SK-N-SH (cell line): Measurements from ENCODE around the gene TMEM187. TPM values are rescaled to one million over a fixed set of nuclear protein-coding genes. Genes with fewer than 3 reads are reported as not detected.

Experiments used
- CTCF ChIA-PET: fragments of 300-600, 350-600 bp; formaldehyde crosslinking; extraction: SDS; loops from one replicate; lab custom pipeline; 2021; lab: Yijun Ruan, JAX
- POLR2A ChIA-PET: fragments of 350-600 bp; sonication (Branson Sonifier 250); formaldehyde crosslinking; extraction: SDS; loops from one replicate; lab custom pipeline; 2020; ENCODE audit warnings: antibody characterized with exemption, inconsistent platforms; lab: Yijun Ruan, JAX
- DNase-seq: peaks from one replicate; pipeline ENCODE4 v3.0.0; 2012
- H2AFZ ChIP-seq: fragments of 200-600 bp; sonication (generic); 2 replicates; pipeline ENCODE4 v1.8.1; 2016; ENCODE audit warnings: antibody characterized with exemption, mild to moderate bottlenecking, low read depth
- H3F3A ChIP-seq: fragments of 200-600 bp; sonication (generic); replicated peaks from 2 replicates; pipeline ENCODE3; 2016; ENCODE audit warnings: antibody characterized with exemption, mild to moderate bottlenecking; ENCODE audit not compliant: insufficient read depth
- H3K27ac ChIP-seq, 2 experiments: fragments of 200-500 bp in 1 of 2; fragments of 200-600 bp in 1 of 2; sonication (Bioruptor generic) in 1 of 2; sonication (generic), shearing (Covaris generic) in 1 of 2; 2 replicates each; pipeline versions ENCODE4 v1.5.1 to v1.6.1; 2014 to 2016; ENCODE audit warnings: low read depth in 2 of 2, inconsistent platforms in 1 of 2, low read length in 1 of 2, mild to moderate bottlenecking in 1 of 2, mixed read lengths in 1 of 2
- H3K27me3 ChIP-seq: fragments of 200-600 bp; sonication (generic), shearing (Covaris generic); 2 replicates; pipeline ENCODE4 v1.6.1; 2016; ENCODE audit warnings: mixed run types; ENCODE audit not compliant: insufficient read depth
- H3K36me3 ChIP-seq, 2 experiments: fragments of 200-500 bp in 1 of 2; fragments of 200-600 bp in 1 of 2; sonication (Bioruptor generic) in 1 of 2; sonication (generic) in 1 of 2; replicated peaks in 1 of 2; 2 replicates each; pipeline versions ENCODE3 to v1.5.1; 2014 to 2016; ENCODE audit warnings: low read length in 1 of 2, mild to moderate bottlenecking in 1 of 2; ENCODE audit not compliant: insufficient read depth in 2 of 2, control insufficient read depth in 1 of 2
- H3K4me1 ChIP-seq, 2 experiments: fragments of 200-500 bp in 1 of 2; fragments of 200-600 bp in 1 of 2; sonication (Bioruptor generic) in 1 of 2; sonication (generic), shearing (Covaris generic) in 1 of 2; 2 replicates each; pipeline versions ENCODE4 v1.5.1 to v1.6.1; 2014 to 2016; ENCODE audit warnings: low read depth in 1 of 2, low read length in 1 of 2, mixed run types in 1 of 2; ENCODE audit not compliant: insufficient read depth in 2 of 2, control insufficient read depth in 1 of 2
- H3K4me2 ChIP-seq: fragments of 200-600 bp; sonication (generic), shearing (Covaris generic); 2 replicates; pipeline ENCODE4 v1.6.1; 2017; ENCODE audit warnings: mixed run types
- H3K4me3 ChIP-seq, 2 experiments: fragments of 200-500 bp in 1 of 2; fragments of 200-600 bp in 1 of 2; sonication (Bioruptor generic) in 1 of 2; sonication (generic), shearing (Covaris generic) in 1 of 2; 2 replicates each; pipeline versions ENCODE4 v1.5.1 to v1.8.1; 2014 to 2016; ENCODE audit warnings: low read depth in 2 of 2, inconsistent platforms in 1 of 2, low read length in 1 of 2, mild to moderate bottlenecking in 1 of 2, mixed read lengths in 1 of 2, moderate library complexity in 1 of 2
- H3K79me2 ChIP-seq: fragments of 200-600 bp; sonication (generic); 2 replicates; pipeline ENCODE4 v1.8.1; 2017; ENCODE audit warnings: mild to moderate bottlenecking; ENCODE audit not compliant: insufficient read depth
- H3K9ac ChIP-seq: fragments of 200-600 bp; sonication (generic); 2 replicates; pipeline ENCODE4 v1.6.1; 2017; ENCODE audit warnings: mixed run types
- H3K9me2 ChIP-seq: fragments of 200-600 bp; sonication (generic); 2 replicates; pipeline ENCODE4 v1.6.1; 2017; ENCODE audit warnings: mixed run types
- H3K9me3 ChIP-seq: fragments of 200-600 bp; sonication (generic); 2 replicates; pipeline ENCODE4 v1.6.1; 2017; ENCODE audit warnings: mixed run types, mild to moderate bottlenecking, moderate library complexity
- H4K20me1 ChIP-seq: fragments of 200-600 bp; sonication (generic); 2 replicates; pipeline ENCODE4 v1.6.1; 2017; ENCODE audit warnings: mild to moderate bottlenecking, mixed run types; ENCODE audit not compliant: insufficient read depth
- CHD2 ChIP-seq: fragments of 150-350 bp; IDR thresholded peaks from 2 replicates; pipeline ENCODE4 v1.6.1; 2018; ENCODE audit warnings: low read length; ENCODE audit not compliant: partially characterized antibody
- CTCF ChIP-seq: fragments of 200-600 bp; sonication (generic); IDR thresholded peaks from 2 replicates; pipeline ENCODE4 v1.6.1; 2017; ENCODE audit warnings: antibody characterized with exemption, mild to moderate bottlenecking, moderate library complexity
- FOXM1 ChIP-seq: IDR thresholded peaks from 2 replicates; pipeline ENCODE4 v1.4.0; 2012; ENCODE audit warnings: low read depth, mild to moderate bottlenecking
- RAD21 ChIP-seq: IDR thresholded peaks from 2 replicates; pipeline ENCODE4 v1.6.1; 2012; ENCODE audit warnings: mild to moderate bottlenecking, low read length
- SIN3A ChIP-seq: IDR thresholded peaks from 2 replicates; pipeline ENCODE4 v1.6.1; 2012; ENCODE audit warnings: low read depth, mild to moderate bottlenecking, low read length, moderate library complexity, borderline replicate concordance
- SMC3 ChIP-seq: IDR thresholded peaks from 2 replicates; pipeline ENCODE4 v1.6.1; 2012; ENCODE audit warnings: low read depth, low read length, improper control_type of control experiment
- USF1 ChIP-seq: IDR thresholded peaks from 2 replicates; pipeline ENCODE4 v1.4.0; 2012; ENCODE audit warnings: low read depth, borderline replicate concordance
- USF2 ChIP-seq: fragments of 150-350 bp; IDR thresholded peaks from 2 replicates; pipeline ENCODE4 v1.6.1; 2017; ENCODE audit warnings: antibody characterized with exemption, low read length, low read depth, borderline replicate concordance
- WGBS: methylation state at CpG from one replicate; pipeline ENCODE4 v1.1.6; 2017; ENCODE audit warnings: low lambda C conversion rate; 5-methylcytosine and 5-hydroxymethylcytosine counted together
- polyA plus RNA-seq, 3 experiments: library from polyadenylated mRNA; depleted of rRNA; stranded (reverse); fragments of >200 nt; gene quantifications; 2 replicates each; pipeline ENCODE4 v1.2.3, GENCODE V29; 2012

TMEM187 gene
- polyA plus RNA-seq, 1 of the 3 experiments (the other 2 are of a cell fraction): 10.9 TPM

- no peak overlapping the region for H3K9ac ChIP-seq
- H4K20me1 ChIP-seq: peaks cover 6% of the 10 kb centered on the region
- ChIA-PET POLR2A (interaction anchor here (0.8 to 2.0 kb wide), 2 partner anchors 10 to 46 kb away, joined by 3 to 6 read pairs; partner anchors contain the start of gene NAA10), CTCF (interaction anchor here (0.6 to 16.7 kb wide), 8 partner anchors 10 to 160 kb away, joined by 3 to 271 read pairs (median 12); partner anchors contain the start of genes NAA10, PLXNB3 and RENBP)
- H3K36me3 ChIP-seq: peaks cover 0 to 3% of the 10 kb centered on the region in 2 experiments
- no peaks in the 10 kb centered on the region for H3K79me2 ChIP-seq
- 39% methylated on average over 14 of the region's 14 CpGs for WGBS
- H3K4me2 ChIP-seq: no peak overlapping the region
- H3K4me1 ChIP-seq: peaks cover 0 to 75% of the 10 kb centered on the region in 2 experiments; a peak in 1 of 4 replicates
- H3F3A ChIP-seq: peaks cover 18% of the 10 kb centered on the region
- H3K9me2 ChIP-seq: no peaks in the 10 kb centered on the region
- H3K27me3 ChIP-seq: peaks cover 23% of the 10 kb centered on the region; the same call in 1 of the 2 replicates
- H3K4me3 ChIP-seq: no peak overlapping the region
- TF ChIP-seq RAD21 (peak; percentile 58), USF1 (no peak), SMC3 (0 out of 2 replicates have a peak, but pooled peaks have one; percentile 14), CTCF (peak; percentile 39)
- no peak overlapping the region for H2AFZ ChIP-seq
- no peak overlapping the region; a peak in 1 of 4 replicates for H3K27ac ChIP-seq
- DNase-seq: no peak
- H3K9me3 ChIP-seq: no peaks in the 10 kb centered on the region
These were observed 48.2 kb upstream of the TMEM187 start for GRCh38 chrX:153924149-153924861.

- H3K27ac ChIP-seq: peak overlapping the region in 1 of 2 experiments; percentile 97; a peak in 2 of 4 replicates
- peaks cover 13% of the 10 kb centered on the region; the same call in 1 of the 2 replicates for H3K27me3 ChIP-seq
- H3K4me3 ChIP-seq: no peak overlapping the region
- H3K4me1 ChIP-seq: peaks cover 0 to 77% of the 10 kb centered on the region in 2 experiments; a peak in 1 of 4 replicates
- H3K36me3 ChIP-seq: peaks cover 0 to 12% of the 10 kb centered on the region in 2 experiments
- no peak for DNase-seq
- CTCF ChIA-PET: interaction anchor here (0.5 to 16.7 kb wide), 6 partner anchors 9 to 324 kb away, joined by 3 to 271 read pairs (median 18); partner anchors contain the start of genes NAA10 and RENBP
- H3K4me2 ChIP-seq: no peak overlapping the region
- no peaks in the 10 kb centered on the region for H3K79me2 ChIP-seq
- H2AFZ ChIP-seq: no peak overlapping the region
- H3F3A ChIP-seq: peaks cover 19% of the 10 kb centered on the region
- TF ChIP-seq SMC3 (no peak), FOXM1 (no peak), USF2 (no peak), CHD2 (no peak), SIN3A (no peak)
- H4K20me1 ChIP-seq: peaks cover 10% of the 10 kb centered on the region
- no peaks in the 10 kb centered on the region for H3K9me2 ChIP-seq
- no peak overlapping the region for H3K9ac ChIP-seq
- H3K9me3 ChIP-seq: no peaks in the 10 kb centered on the region
- POLR2A ChIA-PET: interaction anchor here (0.8 to 2.0 kb wide), 2 partner anchors 9 to 47 kb away, joined by 3 to 6 read pairs; partner anchors contain the start of gene NAA10
- 89% methylated on average over 2 of the region's 4 CpGs for WGBS
These were observed 47.2 kb upstream of the TMEM187 start for GRCh38 chrX:153925387-153925738.
